Bronchial epithelial cell (primary cell): ENCODE data around the gene NR2F2. TPM values are rescaled to one million over a fixed set of nuclear protein-coding genes. Genes with fewer than 3 reads are reported as not detected.

Source experiments
- DNase-seq: peaks from one replicate; pipeline ENCODE4 v3.0.0-alpha.2; 2010; ENCODE audit warnings: low read depth
- FAIRE-seq: peaks from 2 replicates; lab custom pipeline; 2011; peaks lifted over from hg19 to GRCh38; lab: Jason Lieb, UNC
- H3K27me3 ChIP-seq: 2 replicates; pipeline ENCODE4 v1.5.1; 2011; ENCODE audit warnings: low read length; ENCODE audit not compliant: control insufficient read depth, insufficient read depth
- H3K36me3 ChIP-seq: 2 replicates; pipeline ENCODE4 v1.5.1; 2011; ENCODE audit warnings: low read length; ENCODE audit not compliant: control insufficient read depth, insufficient read depth
- H3K4me3 ChIP-seq: 2 replicates; pipeline ENCODE4 v1.5.1; 2011; ENCODE audit warnings: mild to moderate bottlenecking, low read depth, low read length, control low read depth
- CTCF ChIP-seq: IDR thresholded peaks from 2 replicates; pipeline ENCODE4 v1.5.1; 2011; ENCODE audit warnings: mild to moderate bottlenecking, moderate library complexity, low read length, control low read depth, inconsistent platforms; ENCODE audit not compliant: insufficient read depth, severe bottlenecking
- total RNA-seq: library from RNA; depleted of rRNA; stranded (reverse); fragments of >200 nt; gene quantifications from 2 replicates; pipeline ENCODE4 v1.2.1, GENCODE V29; 2014

NR2F2 gene
- total RNA-seq, 1 donor from 2014 or later, result 1.6 TPM

- TF ChIP-seq CTCF, result no peak
- H3K27me3 ChIP-seq, result no peaks in the 10 kb centered on the region
- FAIRE-seq (no peak), DNase-seq (no peak)
- no peak overlapping the region for H3K4me3 ChIP-seq
- H3K36me3 ChIP-seq, result no peaks in the 10 kb centered on the region
These were observed 19.1 kb upstream of the NR2F2 start for GRCh38 chr15:96311256-96311955.

- Histone ChIP-seq H3K27me3 (no peaks in the 10 kb centered on the region), H3K36me3 (no peaks in the 10 kb centered on the region), H3K4me3 (no peak overlapping the region)
- DNase-seq, result no peak
- no peak for TF ChIP-seq CTCF
- no peak for FAIRE-seq
These were observed 18.6 kb upstream of the NR2F2 start for GRCh38 chr15:96311956-96312294.

GRCh38 chr15:96312641-96313335 lies 17.7 kb upstream of the NR2F2 start:
- peak; percentile 96 for DNase-seq
- Histone ChIP-seq H3K27me3 (no peaks in the 10 kb centered on the region), H3K4me3 (no peak overlapping the region), H3K36me3 (no peaks in the 10 kb centered on the region)
- no peak for TF ChIP-seq CTCF
- FAIRE-seq, result no peak

- Histone ChIP-seq H3K4me3 (no peak overlapping the region), H3K36me3 (no peaks in the 10 kb centered on the region), H3K27me3 (no peaks in the 10 kb centered on the region)
- FAIRE-seq, result no peak
- no peak for DNase-seq
- no peak for TF ChIP-seq CTCF
These were observed 16.0 kb upstream of the NR2F2 start for GRCh38 chr15:96314518-96314917.

GRCh38 chr15:96314963-96315362 lies 15.5 kb upstream of the NR2F2 start:
- FAIRE-seq (no peak), DNase-seq (no peak)
- no peak overlapping the region for H3K4me3 ChIP-seq
- no peak for TF ChIP-seq CTCF
- no peaks in the 10 kb centered on the region for H3K27me3 ChIP-seq
- no peaks in the 10 kb centered on the region for H3K36me3 ChIP-seq
